CD14-positive monocyte (primary cell): ENCODE data around the gene TAOK1. TPM values are rescaled to one million over a fixed set of nuclear protein-coding genes. Genes with fewer than 3 reads are reported as not detected.

Experiments
- DNase-seq, 3 donors: peaks; one replicate each; pipeline ENCODE4 v3.0.0-alpha.2; 2011 to 2022
- H2AFZ ChIP-seq: 2 replicates; pipeline ENCODE4 v1.6.0; 2012; ENCODE audit warnings: mild to moderate bottlenecking, low read depth, low read length, inconsistent platforms; ENCODE audit not compliant: insufficient read depth, poor library complexity, severe bottlenecking
- H3K27ac ChIP-seq, 2 donors: 1 replicate in 1 of 2; 2 replicates in 1 of 2; pipeline ENCODE4 v1.5.1; 2012 to 2013; ENCODE audit warnings: low read length in 2 of 2, control low read depth in 1 of 2, inconsistent platforms in 1 of 2, low read depth in 1 of 2, mild to moderate bottlenecking in 1 of 2
- H3K27me3 ChIP-seq, 2 donors: one replicate each; pipeline versions ENCODE4 v1.6.0 to v1.6.1; 2011 to 2013; ENCODE audit warnings: low read length in 2 of 2; ENCODE audit not compliant: control insufficient read depth in 2 of 2, insufficient read depth in 2 of 2
- H3K36me3 ChIP-seq, 2 donors: replicated peaks in 1 of 2; 1 replicate in 1 of 2; 2 replicates in 1 of 2; pipeline versions ENCODE4 v1.5.1 to v1.6.1; 2012 to 2013; ENCODE audit warnings: low read length in 2 of 2, control low read depth in 1 of 2, inconsistent platforms in 1 of 2, mild to moderate bottlenecking in 1 of 2; ENCODE audit not compliant: insufficient read depth in 2 of 2, control insufficient read depth in 1 of 2
- H3K4me1 ChIP-seq, 2 donors: 1 replicate in 1 of 2; 2 replicates in 1 of 2; pipeline versions ENCODE4 v1.5.1 to v1.6.1; 2012 to 2013; ENCODE audit warnings: low read length in 2 of 2, control low read depth in 1 of 2, inconsistent platforms in 1 of 2, mild to moderate bottlenecking in 1 of 2, moderate library complexity in 1 of 2; ENCODE audit not compliant: insufficient read depth in 2 of 2, control insufficient read depth in 1 of 2
- H3K4me2 ChIP-seq: replicated peaks from 2 replicates; pipeline ENCODE3; 2012; ENCODE audit warnings: low read length, moderate library complexity, mild to moderate bottlenecking; ENCODE audit not compliant: poor library complexity, severe bottlenecking; ENCODE audit errors: extremely low read depth
- H3K4me3 ChIP-seq, 3 experiments: fragments of 200-600 bp in 1 of 3; sonication (generic) in 1 of 3; replicated peaks in 1 of 3; 1 replicate in 2 of 3; 2 replicates in 1 of 3; pipeline ENCODE4 v1.5.1; 2011 to 2013; ENCODE audit warnings: low read length in 3 of 3, mild to moderate bottlenecking in 3 of 3, control low read depth in 2 of 3, low read depth in 2 of 3, inconsistent platforms in 1 of 3, moderate library complexity in 1 of 3
- H3K79me2 ChIP-seq: 2 replicates; pipeline ENCODE4 v1.6.0; 2012; ENCODE audit warnings: mild to moderate bottlenecking, control low read depth, inconsistent platforms, low read length, moderate library complexity; ENCODE audit not compliant: insufficient read depth
- H3K9ac ChIP-seq: 2 replicates; pipeline ENCODE4 v1.6.0; 2017; ENCODE audit warnings: low read length, mild to moderate bottlenecking; ENCODE audit not compliant: insufficient read depth, poor library complexity, severe bottlenecking
- H3K9me3 ChIP-seq, 2 donors: replicated peaks in 1 of 2; 1 replicate in 1 of 2; 2 replicates in 1 of 2; pipeline versions ENCODE4 v1.5.1 to v1.6.1; 2012 to 2013; ENCODE audit warnings: low read length in 2 of 2, control low read depth in 1 of 2; ENCODE audit not compliant: control insufficient read depth in 1 of 2, insufficient read depth in 1 of 2
- H4K20me1 ChIP-seq: 2 replicates; pipeline ENCODE4 v1.6.0; 2012; ENCODE audit warnings: mild to moderate bottlenecking, low read length, control low read depth, moderate library complexity; ENCODE audit not compliant: insufficient read depth
- H3K27ac Mint-ChIP-seq, 7 donors: one replicate each; pipeline ENCODE4 v1.8.0; 2020; ENCODE audit warnings: mild to moderate bottlenecking in 7 of 7, mixed read lengths in 7 of 7, moderate library complexity in 6 of 7, inconsistent platforms in 2 of 7
- H3K27me3 Mint-ChIP-seq, 3 donors: one replicate each; pipeline ENCODE4 v1.8.0; 2021 to 2022; ENCODE audit warnings: low read depth in 3 of 3, mild to moderate bottlenecking in 3 of 3, mixed read lengths in 3 of 3, moderate library complexity in 3 of 3, inconsistent platforms in 1 of 3
- H3K36me3 Mint-ChIP-seq, 2 donors: one replicate each; pipeline ENCODE4 v1.8.0; 2020; ENCODE audit warnings: mixed read lengths in 2 of 2, inconsistent platforms in 1 of 2, mild to moderate bottlenecking in 1 of 2
- H3K4me1 Mint-ChIP-seq: one replicate; pipeline ENCODE4 v1.8.0; 2020; ENCODE audit warnings: mild to moderate bottlenecking, mixed read lengths
- H3K4me3 Mint-ChIP-seq, 2 donors: one replicate each; pipeline ENCODE4 v1.8.0; 2020; ENCODE audit warnings: mild to moderate bottlenecking in 2 of 2, mixed read lengths in 2 of 2, moderate library complexity in 1 of 2
- H3K9me3 Mint-ChIP-seq, 7 donors: one replicate each; pipeline ENCODE4 v1.8.0; 2020 to 2022; ENCODE audit warnings: mixed read lengths in 7 of 7, mild to moderate bottlenecking in 6 of 7, moderate library complexity in 6 of 7, inconsistent platforms in 2 of 7
- CTCF ChIP-seq: fragments of 200-600 bp; IDR thresholded peaks from one replicate; pipeline ENCODE4 v1.8.0; 2022; ENCODE audit warnings: antibody characterized with exemption, mild to moderate bottlenecking
- WGBS: methylation state at CpG from one replicate; pipeline ENCODE4 v1.1.5; 2013; ENCODE audit warnings: missing lambda C conversion rate; ENCODE audit not compliant: insufficient coverage; 5-methylcytosine and 5-hydroxymethylcytosine counted together
- intact Hi-C, 2 donors: fragments of 100-400 bp; cut with micrococcal nuclease; formaldehyde crosslinking; loops; one replicate each; pipeline versions ENCODE4 v1.15.0 to v1.15.1; 2023
- polyA plus RNA-seq, 3 donors: library from polyadenylated mRNA; depleted of rRNA in 1 of 3; unstranded in 2 of 3; stranded (reverse) in 1 of 3; fragments of 300-500 nt in 2 of 3; fragments of >200 nt in 1 of 3; fragmentation: Illumina TruSeq in 2 of 3; gene quantifications; 1 replicate in 2 of 3; 2 replicates in 1 of 3; pipeline ENCODE4 v1.2.3, GENCODE V29; 2012 to 2021

TAOK1 gene
- polyA plus RNA-seq, 3 donors = 2.4 to 13.9 (median 4.8) TPM

- under 1% methylated on average over 96 of the region's 96 CpGs for WGBS
- peak within 1 kb of the TSS; percentile 18 for H3K9ac ChIP-seq
- H3K4me2 ChIP-seq = peak within 1 kb of the TSS; percentile 96
These were observed 202.8 kb downstream of the TAOK1 start, which contains the start of gene ANKRD13B for GRCh38 chr17:29592850-29593551. ANKRD13B (plus strand) TSS chr17:29593132; CDS start chr17:29593622, 490 bp downstream.

More at GRCh38 chr17:29592850-29593551, 202.8 kb downstream of the TAOK1 start, which contains the start of gene ANKRD13B:
- intact Hi-C loops = no loop called here
- Mint-ChIP-seq H3K9me3 (peaks cover 0 to 3% (median 0%) of the 10 kb centered on the region in 7 donors), H3K4me3 (peak within 1 kb of the TSS; percentile 75 to 92), H3K27me3 (peaks cover 24 to 45% (median 35%) of the 10 kb centered on the region in 3 donors), H3K27ac (peak within 1 kb of the TSS in 3 of 7 donors; percentile 38 to 74 (median 41)), H3K36me3 (no peaks in the 10 kb centered on the region), H3K4me1 (peaks cover 48% of the 10 kb centered on the region)
- H3K36me3 ChIP-seq = no peaks in the 10 kb centered on the region
- peak within 1 kb of the TSS; percentile 73 for H2AFZ ChIP-seq
- H3K27ac ChIP-seq = no peak within 1 kb of the TSS
- peak within 1 kb of the TSS; percentile 42 to 88 (median 50) for H3K4me3 ChIP-seq
- peaks cover 2 to 29% of the 10 kb centered on the region in 2 donors for H3K27me3 ChIP-seq
- DNase-seq = no peak
- H3K4me1 ChIP-seq = peaks cover 48 to 52% of the 10 kb centered on the region in 2 donors
- no peak for TF ChIP-seq CTCF
- H4K20me1 ChIP-seq = peaks cover 13% of the 10 kb centered on the region
- peaks cover 10% of the 10 kb centered on the region for H3K79me2 ChIP-seq
- H3K9me3 ChIP-seq = no peaks in the 10 kb centered on the region
